Smooth muscle cell (in vitro differentiated cells): ENCODE results near the gene DEDD2. TPM values are rescaled to one million over a fixed set of nuclear protein-coding genes. Genes with fewer than 3 reads are reported as not detected.

ENCODE experiments used
- DNase-seq: peaks from one replicate; lab custom pipeline; 2025; ENCODE audit not compliant: unreplicated experiment; lab: John Stamatoyannopoulos, UW
- H2AFZ ChIP-seq: fragments of 200-600 bp; sonication (generic); 2 replicates; pipeline ENCODE4 v1.6.0; 2016; ENCODE audit warnings: antibody characterized with exemption, low read depth, mild to moderate bottlenecking
- H3F3A ChIP-seq: fragments of 200-600 bp; sonication (generic); 2 replicates; pipeline ENCODE4 v1.6.0; 2017; ENCODE audit warnings: antibody characterized with exemption, low read depth
- H3K27ac ChIP-seq: fragments of 200-600 bp; sonication (generic); 2 replicates; pipeline ENCODE4 v1.5.1; 2016; ENCODE audit warnings: low read depth, mild to moderate bottlenecking
- H3K27me3 ChIP-seq: fragments of 200-600 bp; sonication (generic); 2 replicates; pipeline ENCODE4 v1.6.1; 2016; ENCODE audit warnings: low read depth, mild to moderate bottlenecking
- H3K36me3 ChIP-seq: fragments of 200-600 bp; sonication (generic); 2 replicates; pipeline ENCODE4 v1.5.1; 2016; ENCODE audit warnings: low read depth
- H3K4me1 ChIP-seq: fragments of 200-600 bp; sonication (generic); 2 replicates; pipeline ENCODE4 v1.5.1; 2016; ENCODE audit warnings: low read depth
- H3K4me2 ChIP-seq: fragments of 200-600 bp; sonication (generic); 2 replicates; pipeline ENCODE4 v1.6.0; 2016; ENCODE audit warnings: mild to moderate bottlenecking
- H3K4me3 ChIP-seq: fragments of 200-600 bp; sonication (generic); 2 replicates; pipeline ENCODE4 v1.5.1; 2016; ENCODE audit warnings: mild to moderate bottlenecking
- H3K79me2 ChIP-seq: fragments of 200-600 bp; sonication (generic); 2 replicates; pipeline ENCODE4 v1.6.0; 2016; ENCODE audit warnings: low read depth, mild to moderate bottlenecking
- H3K9ac ChIP-seq: fragments of 200-600 bp; sonication (generic); 2 replicates; pipeline ENCODE4 v1.6.0; 2016; ENCODE audit warnings: low read depth
- H3K9me3 ChIP-seq: fragments of 200-600 bp; sonication (generic); replicated peaks from 2 replicates; pipeline ENCODE4 v1.5.1; 2016; ENCODE audit warnings: low read depth
- H4K20me1 ChIP-seq: fragments of 200-600 bp; sonication (generic); 2 replicates; pipeline ENCODE4 v1.6.0; 2016; ENCODE audit warnings: low read depth
- CTCF ChIP-seq: fragments of 200-600 bp; sonication (generic); IDR thresholded peaks from 2 replicates; pipeline ENCODE4 v1.5.1; 2017; ENCODE audit warnings: borderline replicate concordance, mild to moderate bottlenecking, antibody characterized with exemption; ENCODE audit not compliant: insufficient read depth, poor library complexity, severe bottlenecking
- WGBS: methylation state at CpG from one replicate; pipeline ENCODE4 v1.1.7; 2016; ENCODE audit warnings: low lambda C conversion rate; 5-methylcytosine and 5-hydroxymethylcytosine counted together
- polyA plus RNA-seq: library from polyadenylated mRNA; unstranded; fragments of >200 nt; fragmentation: Nextera tagmentation; extraction: Ambion mirVana; gene quantifications from 2 replicates; pipeline ENCODE4 v1.2.1, GENCODE V29; 2016
- total RNA-seq: library from RNA; depleted of rRNA; stranded (reverse); fragments of >200 nt; gene quantifications from 2 replicates; pipeline ENCODE4 v1.2.3, GENCODE V29; 2014

DEDD2 gene
- total and polyA plus RNA-seq, 2 experiments from 2014 or later, result 22.4 to 35.4 TPM

- no peaks in the 10 kb centered on the region for H3K36me3 ChIP-seq
- peaks cover 25% of the 10 kb centered on the region for H4K20me1 ChIP-seq
- peaks cover 23% of the 10 kb centered on the region for H3K4me1 ChIP-seq
- peak overlapping the region; percentile 100 for H3K4me2 ChIP-seq
- peaks cover 39% of the 10 kb centered on the region for H3K79me2 ChIP-seq
- WGBS, result 12% methylated on average over 38 of the region's 38 CpGs
- peak overlapping the region; percentile 59 for H3K9ac ChIP-seq
- no peaks in the 10 kb centered on the region for H3K9me3 ChIP-seq
- H2AFZ ChIP-seq, result peak overlapping the region; percentile 97
- no peak for DNase-seq
- H3K27ac ChIP-seq, result peak overlapping the region; percentile 97
- no peaks in the 10 kb centered on the region for H3K27me3 ChIP-seq
- peak overlapping the region; percentile 98 for H3K4me3 ChIP-seq
- TF ChIP-seq CTCF, result no peak
- peaks cover 5% of the 10 kb centered on the region for H3F3A ChIP-seq
Measured at GRCh38 chr19:42255766-42256745, 38.6 kb upstream of the DEDD2 start.

GRCh38 chr19:42254850-42255765, 37.6 kb upstream of the DEDD2 start, which contains the start of gene ERF:
TSS of gene ERF (minus strand) at chr19:42255128. CDS start at chr19:42254999, 129 bp downstream.
- Histone ChIP-seq H3K9me3 (no peaks in the 10 kb centered on the region), H2AFZ (peak within 1 kb of the TSS; percentile 97), H3K4me1 (peaks cover 23% of the 10 kb centered on the region), H3K27ac (peak within 1 kb of the TSS; percentile 97), H3K4me2 (peak within 1 kb of the TSS; percentile 100), H3K27me3 (no peaks in the 10 kb centered on the region), H3K9ac (peak within 1 kb of the TSS; percentile 98), H4K20me1 (peaks cover 35% of the 10 kb centered on the region), H3K36me3 (no peaks in the 10 kb centered on the region), H3K79me2 (peaks cover 48% of the 10 kb centered on the region), H3F3A (peaks cover 5% of the 10 kb centered on the region), H3K4me3 (peak within 1 kb of the TSS; percentile 98)
- no peak for TF ChIP-seq CTCF
- 2% methylated on average over 9 of the region's 75 CpGs for WGBS
- DNase-seq, result peak; percentile 87

DNA sequence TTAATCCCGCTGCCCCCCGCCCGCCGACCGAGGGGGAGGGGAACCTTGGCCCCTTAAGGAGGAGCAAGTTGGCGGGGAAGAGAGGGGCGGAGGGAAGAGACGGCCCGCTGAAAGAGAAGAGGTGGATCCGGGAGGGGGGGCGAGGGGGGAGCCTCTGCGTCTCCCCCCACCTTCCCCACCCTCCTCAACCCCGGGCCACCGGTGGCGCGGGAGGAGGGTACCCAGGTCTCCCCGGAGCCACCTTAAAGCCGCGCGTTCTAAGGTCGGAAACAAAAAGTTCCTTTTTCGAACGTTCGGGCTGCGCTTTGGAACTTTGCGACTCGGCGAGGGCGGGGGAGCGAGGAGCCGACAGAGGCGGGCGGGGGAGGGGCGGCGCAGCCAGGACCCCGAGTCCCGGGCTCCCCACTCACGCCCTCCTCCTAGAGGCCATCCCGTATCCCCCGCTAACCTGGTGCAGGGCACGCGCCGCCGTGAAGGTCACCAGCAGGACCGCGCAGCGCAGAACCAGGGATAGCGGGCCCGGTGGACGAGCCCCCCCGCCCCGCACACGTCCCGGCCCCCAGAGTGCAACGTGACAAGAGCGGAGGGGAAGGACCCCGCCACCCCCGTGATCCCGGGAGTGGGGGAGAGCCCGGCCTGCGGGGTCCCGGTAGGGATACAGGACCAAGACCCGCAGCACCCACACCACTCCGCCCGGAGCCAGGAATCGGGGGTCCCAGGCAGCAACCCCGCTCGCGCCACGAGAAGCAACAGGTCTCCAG, 36.8 kb upstream of the DEDD2 start:
- Histone ChIP-seq H3K9ac (peak overlapping the region; percentile 98), H3K36me3 (no peaks in the 10 kb centered on the region), H3K4me3 (peak overlapping the region; percentile 98), H3K27ac (peak overlapping the region; percentile 97), H3F3A (peaks cover 5% of the 10 kb centered on the region), H3K4me2 (peak overlapping the region; percentile 100), H3K27me3 (no peaks in the 10 kb centered on the region), H3K9me3 (no peaks in the 10 kb centered on the region), H3K79me2 (peaks cover 55% of the 10 kb centered on the region), H2AFZ (no peak overlapping the region), H3K4me1 (peaks cover 23% of the 10 kb centered on the region), H4K20me1 (peaks cover 43% of the 10 kb centered on the region)
- 2% methylated on average over 51 of the region's 70 CpGs for WGBS
- peak; percentile 55 for DNase-seq
- TF ChIP-seq CTCF, result no peak
